GM19099 (cell line): ENCODE measurements around the gene RPL21.

Source experiments
- POLR2A ChIP-seq: IDR thresholded peaks from 3 replicates; pipeline ENCODE4 v1.6.1; 2011; ENCODE audit warnings: low read depth; ENCODE audit not compliant: insufficient read length; ENCODE audit errors: extremely low read depth

Gene RPL21

GRCh38 chr13:27252467-27252866 is 1.1 kb downstream of the RPL21 start:
- peak; percentile 27 for TF ChIP-seq POLR2A

GRCh38 chr13:27257233-27257568 is 5.8 kb downstream of the RPL21 start:
- no peak for TF ChIP-seq POLR2A

- TF ChIP-seq POLR2A = peak; percentile 30
Measured at GRCh38 chr13:27257648-27258253, 6.4 kb downstream of the RPL21 start.

GRCh38 chr13:27258637-27259386 is 7.5 kb downstream of the RPL21 start:
- peak; percentile 29 for TF ChIP-seq POLR2A

GRCh38 chr13:27259831-27260230 is 8.5 kb downstream of the RPL21 start:
- TF ChIP-seq POLR2A = no peak

- TF ChIP-seq POLR2A = no peak
Measured at GRCh38 chr13:27261396-27261795, 10.0 kb downstream of the RPL21 start.

- TF ChIP-seq POLR2A = no peak
Measured at GRCh38 chr13:27263438-27263837, 12.1 kb downstream of the RPL21 start.

GRCh38 chr13:27264181-27264580 is 12.8 kb downstream of the RPL21 start:
- TF ChIP-seq POLR2A = no peak

GRCh38 chr13:27264648-27265047 is 13.3 kb downstream of the RPL21 start:
- TF ChIP-seq POLR2A = no peak

- TF ChIP-seq POLR2A = no peak
Measured at GRCh38 chr13:27266917-27267316, 15.6 kb downstream of the RPL21 start.

GRCh38 chr13:27267596-27267995 is 16.2 kb downstream of the RPL21 start:
- TF ChIP-seq POLR2A = no peak

- TF ChIP-seq POLR2A = no peak
Measured at GRCh38 chr13:27269114-27269665, 17.8 kb downstream of the RPL21 start.

GRCh38 chr13:27270594-27271520 is 19.5 kb downstream of the RPL21 start, which contains the start of gene RASL11A:
RASL11A (plus strand) TSS chr13:27270830; CDS start chr13:27270945, 115 bp downstream.
- peak; percentile 53 for TF ChIP-seq POLR2A

GRCh38 chr13:27271570-27272096 is 20.3 kb downstream of the RPL21 start:
- no peak for TF ChIP-seq POLR2A
